KMS-11 (cell line): ENCODE measurements around the gene MYH11.

ENCODE experiments used
- H2AFZ ChIP-seq: fragments of 200-600 bp; sonication (generic); 2 replicates; pipeline ENCODE4 v1.6.1; 2016; ENCODE audit warnings: antibody characterized with exemption, mixed run types, low read depth
- H3K27ac ChIP-seq: fragments of 200-600 bp; sonication (generic); 2 replicates; pipeline ENCODE4 v1.6.1; 2016; ENCODE audit warnings: mild to moderate bottlenecking, mixed run types
- H3K27me3 ChIP-seq: fragments of 200-600 bp; sonication (generic); 2 replicates; pipeline ENCODE4 v1.6.1; 2017; ENCODE audit warnings: mild to moderate bottlenecking, low read depth, mixed run types, moderate library complexity; ENCODE audit not compliant: insufficient read depth
- H3K36me3 ChIP-seq: fragments of 200-600 bp; sonication (generic); 2 replicates; pipeline ENCODE4 v1.6.1; 2017; ENCODE audit warnings: mild to moderate bottlenecking, mixed run types; ENCODE audit not compliant: insufficient read depth
- H3K4me1 ChIP-seq: fragments of 200-600 bp; sonication (generic); 2 replicates; pipeline ENCODE4 v1.6.1; 2016; ENCODE audit warnings: mild to moderate bottlenecking, low read depth, mixed run types; ENCODE audit not compliant: poor library complexity, severe bottlenecking
- H3K4me2 ChIP-seq: fragments of 200-600 bp; sonication (generic); 2 replicates; pipeline ENCODE4 v1.7.0; 2016; ENCODE audit warnings: mild to moderate bottlenecking, mixed run types
- H3K4me3 ChIP-seq: fragments of 200-600 bp; sonication (generic); IDR thresholded peaks from 2 replicates; pipeline ENCODE4 v1.6.1; 2017; ENCODE audit warnings: low read depth, low read length, mixed read lengths; ENCODE audit not compliant: insufficient read depth
- H3K79me2 ChIP-seq: fragments of 200-600 bp; sonication (generic); 2 replicates; pipeline ENCODE4 v1.6.1; 2016; ENCODE audit warnings: low read depth, mixed run types; ENCODE audit not compliant: insufficient read depth
- H3K9ac ChIP-seq: fragments of 200-600 bp; sonication (generic); 2 replicates; pipeline ENCODE4 v1.6.1; 2016; ENCODE audit warnings: mild to moderate bottlenecking, mixed run types
- H4K20me1 ChIP-seq: fragments of 200-600 bp; sonication (generic); 2 replicates; pipeline ENCODE4 v1.6.1; 2016; ENCODE audit warnings: mild to moderate bottlenecking, mixed run types; ENCODE audit not compliant: insufficient read depth
- CTCF ChIP-seq: fragments of 200-600 bp; sonication (generic); conservative IDR thresholded peaks from 2 replicates; pipeline ENCODE4 v1.6.1; 2017; ENCODE audit warnings: low read depth, mild to moderate bottlenecking, antibody characterized with exemption, low read length, moderate library complexity, mixed read lengths

Gene MYH11

GRCh38 chr16:15874745-15875314 is 18.0 kb upstream of the MYH11 start:
- Histone ChIP-seq H2AFZ (no peak overlapping the region), H3K4me3 (no peak overlapping the region), H3K9ac (no peak overlapping the region), H3K4me1 (peaks cover 11% of the 10 kb centered on the region), H3K27me3 (no peaks in the 10 kb centered on the region), H3K36me3 (no peaks in the 10 kb centered on the region), H3K79me2 (no peaks in the 10 kb centered on the region), H3K27ac (no peak overlapping the region), H3K4me2 (no peak overlapping the region), H4K20me1 (no peaks in the 10 kb centered on the region)
- peak; percentile 72 for TF ChIP-seq CTCF

GRCh38 chr16:15873737-15874136 is 16.9 kb upstream of the MYH11 start:
- TF ChIP-seq CTCF = no peak
- H3K36me3 ChIP-seq = no peaks in the 10 kb centered on the region
- no peak overlapping the region for H3K4me3 ChIP-seq

GRCh38 chr16:15873301-15873700 is 16.5 kb upstream of the MYH11 start:
- Histone ChIP-seq H3K36me3 (no peaks in the 10 kb centered on the region), H3K4me2 (no peak overlapping the region), H4K20me1 (no peaks in the 10 kb centered on the region), H3K27ac (no peak overlapping the region), H3K4me1 (no peaks in the 10 kb centered on the region), H3K27me3 (no peaks in the 10 kb centered on the region), H2AFZ (no peak overlapping the region), H3K79me2 (no peaks in the 10 kb centered on the region), H3K4me3 (no peak overlapping the region), H3K9ac (no peak overlapping the region)
- no peak for TF ChIP-seq CTCF

More at GRCh38 chr16:15873737-15874136, 16.9 kb upstream of the MYH11 start:
- H3K27ac ChIP-seq = no peak overlapping the region
- no peak overlapping the region for H3K4me2 ChIP-seq
- H3K27me3 ChIP-seq = no peaks in the 10 kb centered on the region
- no peak overlapping the region for H3K9ac ChIP-seq
- peaks cover 1% of the 10 kb centered on the region for H3K4me1 ChIP-seq
- no peaks in the 10 kb centered on the region for H3K79me2 ChIP-seq
- H4K20me1 ChIP-seq = no peaks in the 10 kb centered on the region
- H2AFZ ChIP-seq = no peak overlapping the region

GRCh38 chr16:15870011-15870410 is 13.2 kb upstream of the MYH11 start:
- no peak for TF ChIP-seq CTCF
- no peak overlapping the region for H2AFZ ChIP-seq
- H3K27me3 ChIP-seq = no peaks in the 10 kb centered on the region
- no peak overlapping the region for H3K4me2 ChIP-seq
- H3K79me2 ChIP-seq = no peaks in the 10 kb centered on the region
- H3K36me3 ChIP-seq = no peaks in the 10 kb centered on the region
- no peaks in the 10 kb centered on the region for H3K4me1 ChIP-seq
- no peak overlapping the region for H3K9ac ChIP-seq
- no peaks in the 10 kb centered on the region for H4K20me1 ChIP-seq
- H3K4me3 ChIP-seq = no peak overlapping the region
- H3K27ac ChIP-seq = no peak overlapping the region
